Ovary (tissue), 3 donors: ENCODE data around the gene CPT1B.

ENCODE experiments used
- CTCF ChIP-seq, 3 donors: fragments of 450-650 bp in 2 of 3; fragments of 200-600 bp in 1 of 3; IDR thresholded peaks; one replicate each; pipeline versions ENCODE4 v1.5.1 to v1.8.0; 2016 to 2022; ENCODE audit warnings: antibody characterized with exemption in 3 of 3, mild to moderate bottlenecking in 1 of 3
- EP300 ChIP-seq: sonication (generic); formaldehyde crosslinking; IDR thresholded peaks from one replicate; pipeline ENCODE4 v1.6.1; 2017; ENCODE audit warnings: antibody characterized with exemption
- POLR2A ChIP-seq: fragments of 450-650 bp; IDR thresholded peaks from one replicate; pipeline ENCODE4 v1.6.1; 2017; ENCODE audit warnings: antibody characterized with exemption, mild to moderate bottlenecking, moderate library complexity
- donor health status: DM: no; HTN: no; CAD: no.

GRCh38 chr22:50542416-50542927 is 35.8 kb downstream of the CPT1B start:
- TF ChIP-seq CTCF (IDR thresholded peaks at IDR 0.05) (no peak), EP300 (no peak), POLR2A (no peak)
